ENCODE measurements around the gene OTUB1. TPM values are rescaled to one million over a fixed set of nuclear protein-coding genes. Genes with fewer than 3 reads are reported as not detected.
A peak's percentile ranks its signal among the peaks of the same experiment; 100 is the strongest.
"Not testable (repeated sequence)": the region's sequence is repeated elsewhere in the genome, so short reads cannot be mapped to it uniquely, and the experiment has no call there.

OTUB1 gene
- total RNA-seq, 2 experiments from 2014 or later = 69.5 to 72.2 TPM

DNA sequence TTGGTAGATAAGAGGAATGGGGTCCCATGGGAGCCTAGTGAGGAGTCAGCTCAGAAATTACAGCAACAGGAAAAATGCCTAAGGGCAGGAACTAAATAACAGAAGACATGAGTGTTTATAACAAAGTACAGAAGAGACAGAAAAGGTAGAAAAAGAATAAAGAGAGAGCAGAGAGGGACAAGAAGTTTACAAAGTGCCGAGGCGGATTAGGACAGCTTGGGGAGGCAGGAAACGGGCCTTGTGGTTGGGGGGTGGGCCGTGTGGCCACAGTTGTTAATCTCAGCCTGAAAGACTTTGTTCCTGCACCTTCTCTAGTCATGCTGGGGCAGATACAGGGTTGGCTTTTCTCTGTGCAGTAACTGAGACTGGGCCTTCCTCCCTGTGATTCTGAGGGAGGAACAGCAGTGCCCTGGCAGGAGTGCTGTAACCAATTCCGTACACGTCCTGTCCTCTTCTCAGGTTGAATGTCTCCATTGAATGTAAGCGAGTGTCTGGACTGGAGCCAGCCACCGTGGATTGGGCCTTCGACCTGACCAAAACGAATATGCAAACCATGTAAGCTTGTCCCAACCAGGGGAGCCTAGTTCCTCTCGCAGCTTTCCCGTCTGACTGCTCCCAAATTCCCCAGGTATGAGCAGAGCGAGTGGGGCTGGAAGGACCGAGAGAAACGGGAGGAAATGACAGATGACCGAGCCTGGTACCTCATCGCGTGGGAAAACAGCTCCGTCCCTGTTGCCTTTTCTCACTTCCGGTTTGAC is 34.3 kb upstream of the OTUB1 start:
- no peak overlapping the region for H3K4me3 Mint-ChIP-seq
- peak overlapping the region; percentile 73 for H3K27ac Mint-ChIP-seq
- peaks cover 30% of the 10 kb centered on the region for H3K36me3 Mint-ChIP-seq
- H3K27me3 Mint-ChIP-seq = no peaks in the 10 kb centered on the region
- ChIA-PET POLR2A (interaction anchor here (0.6 kb wide), 1 partner anchor 55 kb away, joined by 3 read pairs; no protein-coding TSS in a partner anchor), CTCF (interaction anchor here (0.6 to 10.8 kb wide), 5 partner anchors 9 to 114 kb away, joined by 3 to 197 read pairs (median 3); partner anchors contain the start of gene MARK2)
- DNase-seq = peak; percentile 69
- no peaks in the 10 kb centered on the region for H3K9me3 Mint-ChIP-seq
- intact Hi-C loops (cut with micrococcal nuclease) = no loop called here
- H3K4me1 Mint-ChIP-seq (ENCODE audit: low read depth) = peaks cover 19% of the 10 kb centered on the region

DNA sequence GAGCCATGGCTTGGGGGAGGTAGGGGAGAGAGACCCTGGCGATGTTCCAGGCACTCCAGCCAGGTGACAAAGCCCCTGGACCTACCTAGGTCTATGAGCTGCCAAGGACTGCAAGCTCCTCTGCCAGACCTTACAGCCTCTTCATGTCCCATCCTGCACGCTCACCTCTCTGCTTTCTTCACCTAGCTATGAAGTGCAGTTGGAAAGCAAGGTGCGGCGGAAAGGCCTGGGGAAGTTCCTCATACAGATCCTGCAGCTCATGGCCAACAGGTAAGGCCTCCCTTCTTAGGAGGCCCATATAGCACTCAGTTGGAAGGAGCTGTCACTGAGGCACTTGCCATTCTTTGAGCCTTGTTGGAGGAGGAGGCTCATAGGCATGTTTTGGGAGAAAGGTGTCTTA is 33.7 kb upstream of the OTUB1 start:
- H3K9me3 Mint-ChIP-seq = no peaks in the 10 kb centered on the region
- intact Hi-C loops (cut with micrococcal nuclease) = no loop called here
- POLR2A ChIA-PET = interaction anchor here (0.6 kb wide), 1 partner anchor 56 kb away, joined by 3 read pairs; no protein-coding TSS in a partner anchor
- H3K4me1 Mint-ChIP-seq (ENCODE audit: low read depth) = peaks cover 19% of the 10 kb centered on the region
- H3K27me3 Mint-ChIP-seq = no peaks in the 10 kb centered on the region
- H3K4me3 Mint-ChIP-seq = no peak overlapping the region
- CTCF ChIA-PET = interaction anchor here (1.0 to 10.8 kb wide), 2 partner anchors 47 to 115 kb away, joined by 3 to 197 read pairs; partner anchors contain the start of gene MARK2
- peak overlapping the region; percentile 73 for H3K27ac Mint-ChIP-seq
- H3K36me3 Mint-ChIP-seq = peaks cover 30% of the 10 kb centered on the region
- no peak for DNase-seq

DNA sequence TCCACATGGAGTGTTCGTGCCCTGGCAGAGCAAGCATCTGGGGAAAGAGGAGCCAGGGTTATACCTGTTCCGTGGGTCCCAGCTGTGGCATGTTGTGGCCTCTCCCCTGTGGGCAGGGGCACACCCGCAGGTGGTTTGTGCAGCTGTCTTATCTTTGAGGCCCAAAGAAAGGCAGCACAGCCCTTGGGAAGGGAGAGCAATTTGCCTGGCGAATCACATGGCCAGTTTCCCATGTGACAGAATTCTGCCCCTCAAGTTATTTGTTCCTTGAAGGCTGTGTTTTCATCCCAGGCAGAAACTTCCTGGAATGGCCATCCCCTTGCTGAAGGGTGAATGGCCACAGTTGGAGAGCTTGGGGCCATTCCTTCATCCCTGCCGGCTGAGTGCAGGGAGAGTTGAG is 28.2 kb upstream of the OTUB1 start:
- ChIA-PET POLR2A (no interaction called here), CTCF (interaction anchor here (1.3 to 2.2 kb wide), 2 partner anchors 12 to 121 kb away, joined by 3 to 9 read pairs; no protein-coding TSS in a partner anchor)
- Mint-ChIP-seq H3K4me3 (no peak overlapping the region), H3K4me1 (ENCODE audit: low read depth) (peaks cover 12% of the 10 kb centered on the region), H3K27me3 (no peaks in the 10 kb centered on the region), H3K9me3 (no peaks in the 10 kb centered on the region), H3K36me3 (peaks cover 22% of the 10 kb centered on the region), H3K27ac (no peak overlapping the region)
- intact Hi-C loops (cut with micrococcal nuclease) = no loop called here
- no peak for DNase-seq

DNA sequence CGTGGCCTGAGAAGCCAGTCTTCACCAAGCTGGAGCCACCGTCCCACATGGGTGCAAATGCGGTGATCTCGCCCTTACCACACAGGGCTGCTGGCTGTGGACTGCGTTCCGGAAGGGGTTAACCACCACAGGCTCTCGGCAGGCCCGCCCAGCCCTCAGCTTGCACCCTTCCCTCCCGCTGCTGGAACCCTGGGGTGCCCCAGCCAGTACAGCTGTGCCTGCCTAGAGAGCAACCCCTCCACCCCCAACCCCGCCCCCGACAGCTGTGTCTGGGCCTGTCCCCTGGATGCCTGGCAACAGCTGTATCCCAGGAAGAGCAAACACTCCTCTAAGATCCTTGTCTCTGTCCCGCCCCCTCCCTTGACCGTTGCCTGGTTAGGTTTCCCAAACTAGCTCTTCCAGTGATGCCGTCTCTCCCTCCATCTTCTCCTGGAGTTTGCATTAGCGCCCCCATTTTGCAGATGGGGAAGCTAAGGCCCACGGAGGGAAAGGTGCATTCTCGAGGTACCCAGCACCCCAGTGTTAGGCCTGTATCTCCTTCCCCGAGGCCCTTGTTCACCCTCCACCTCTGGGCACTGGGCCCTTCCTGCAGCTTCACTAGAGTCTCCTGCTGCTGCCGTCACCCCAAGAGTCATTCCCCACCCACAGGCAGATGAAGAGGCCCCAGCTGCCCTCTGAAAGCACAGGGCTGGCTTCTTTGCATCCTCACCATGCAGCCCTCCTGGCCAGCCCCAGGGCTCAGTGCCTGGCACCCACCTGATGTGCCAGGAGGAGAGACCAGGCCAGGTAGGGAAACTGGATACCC is 24.4 kb upstream of the OTUB1 start:
- Mint-ChIP-seq H3K27ac (no peak overlapping the region), H3K36me3 (peaks cover 2% of the 10 kb centered on the region), H3K9me3 (no peaks in the 10 kb centered on the region), H3K27me3 (no peaks in the 10 kb centered on the region), H3K4me1 (ENCODE audit: low read depth) (peaks cover 12% of the 10 kb centered on the region), H3K4me3 (no peak overlapping the region)
- ChIA-PET POLR2A (no interaction called here), CTCF (interaction anchor here (0.5 to 1.2 kb wide), 6 partner anchors 10 to 223 kb away, joined by 3 to 6 read pairs (median 4); no protein-coding TSS in a partner anchor)
- intact Hi-C loops (cut with micrococcal nuclease) = no loop called here
- DNase-seq = peak; percentile 43

DNA sequence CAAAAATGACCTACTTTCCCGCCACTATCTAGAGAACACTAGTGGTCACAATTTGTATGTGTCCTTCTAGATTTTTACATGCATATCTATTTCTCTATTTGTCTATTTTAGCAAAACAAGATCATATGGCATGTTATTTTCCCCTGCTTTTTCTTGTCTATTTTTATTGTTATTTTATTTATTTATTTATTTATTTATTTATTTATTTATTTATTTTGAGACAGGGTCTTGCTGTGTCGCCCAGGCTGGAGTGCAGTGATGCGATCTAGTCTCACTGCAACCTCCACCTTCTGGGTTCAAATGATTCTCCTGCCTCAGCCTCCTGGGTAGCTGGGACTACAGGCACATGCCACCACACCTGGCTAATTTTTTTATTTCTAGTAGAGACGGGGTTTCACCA is 22.3 kb upstream of the OTUB1 start:
- POLR2A ChIA-PET; DNase-seq; intact Hi-C loops (cut with micrococcal nuclease); H3K27ac Mint-ChIP-seq; H3K4me3 Mint-ChIP-seq; H3K36me3 Mint-ChIP-seq; H3K9me3 Mint-ChIP-seq; H3K27me3 Mint-ChIP-seq: not testable (repeated sequence)
- H3K4me1 Mint-ChIP-seq (ENCODE audit: low read depth) = peaks cover 12% of the 10 kb centered on the region
- CTCF ChIA-PET = interaction anchor here (1.4 kb wide), 1 partner anchor 18 kb away, joined by 5 read pairs; no protein-coding TSS in a partner anchor

DNA sequence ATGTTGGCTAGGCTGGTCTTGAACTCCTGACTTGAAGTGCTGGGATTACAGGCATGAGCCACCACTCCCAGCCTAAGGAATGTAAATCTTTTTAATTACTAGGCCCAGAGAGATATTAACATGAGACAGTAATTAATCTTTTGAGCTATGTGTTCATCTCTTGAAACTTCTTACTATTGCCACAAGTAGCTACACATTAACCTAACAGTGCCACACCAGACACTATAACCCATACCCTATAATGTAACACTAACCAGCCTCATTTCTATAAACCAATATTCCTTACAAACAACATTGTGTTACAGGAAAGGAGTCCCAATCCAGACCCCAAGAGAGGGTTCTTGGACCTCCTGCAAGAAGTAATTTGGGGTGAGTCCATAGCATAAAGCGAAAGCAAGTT is 19.8 kb upstream of the OTUB1 start:
- Mint-ChIP-seq H3K4me1 (ENCODE audit: low read depth) (peaks cover 6% of the 10 kb centered on the region), H3K27ac (no peak overlapping the region), H3K4me3 (no peak overlapping the region), H3K9me3 (no peaks in the 10 kb centered on the region), H3K36me3 (no peaks in the 10 kb centered on the region), H3K27me3 (no peaks in the 10 kb centered on the region)
- ChIA-PET CTCF (interaction anchor here (1.4 kb wide), 1 partner anchor 21 kb away, joined by 5 read pairs; no protein-coding TSS in a partner anchor), POLR2A (no interaction called here)
- DNase-seq = no peak
- intact Hi-C loops (cut with micrococcal nuclease) = no loop called here

DNA sequence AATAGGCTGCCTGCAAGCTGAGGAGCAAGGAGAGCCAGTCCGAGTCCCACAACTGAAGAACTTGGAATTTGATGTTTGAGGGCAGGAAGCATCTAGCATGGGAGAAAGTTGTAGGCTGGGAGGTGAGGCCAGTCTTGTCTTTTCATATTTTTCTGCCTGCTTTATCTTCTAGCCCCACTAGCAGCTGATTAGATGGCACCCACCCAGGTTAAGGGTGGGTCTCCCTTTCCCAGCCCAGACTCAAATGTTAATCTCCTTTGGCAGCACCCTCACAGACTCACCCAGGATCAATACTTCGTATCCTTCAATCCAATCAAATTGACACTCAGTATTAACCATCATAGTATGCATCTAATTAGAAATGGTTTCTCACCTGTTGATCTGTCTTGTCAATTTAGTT is 16.8 kb upstream of the OTUB1 start:
- Mint-ChIP-seq H3K27ac (no peak overlapping the region), H3K4me1 (ENCODE audit: low read depth) (peaks cover 7% of the 10 kb centered on the region), H3K9me3 (no peaks in the 10 kb centered on the region), H3K4me3 (no peak overlapping the region), H3K27me3 (no peaks in the 10 kb centered on the region), H3K36me3 (peaks cover 2% of the 10 kb centered on the region)
- no peak for DNase-seq
- intact Hi-C loops (cut with micrococcal nuclease) = no loop called here
- POLR2A ChIA-PET = no interaction called here
- CTCF ChIA-PET = interaction anchor here (1.1 kb wide), 1 partner anchor 30 kb away, joined by 3 read pairs; no protein-coding TSS in a partner anchor

DNA sequence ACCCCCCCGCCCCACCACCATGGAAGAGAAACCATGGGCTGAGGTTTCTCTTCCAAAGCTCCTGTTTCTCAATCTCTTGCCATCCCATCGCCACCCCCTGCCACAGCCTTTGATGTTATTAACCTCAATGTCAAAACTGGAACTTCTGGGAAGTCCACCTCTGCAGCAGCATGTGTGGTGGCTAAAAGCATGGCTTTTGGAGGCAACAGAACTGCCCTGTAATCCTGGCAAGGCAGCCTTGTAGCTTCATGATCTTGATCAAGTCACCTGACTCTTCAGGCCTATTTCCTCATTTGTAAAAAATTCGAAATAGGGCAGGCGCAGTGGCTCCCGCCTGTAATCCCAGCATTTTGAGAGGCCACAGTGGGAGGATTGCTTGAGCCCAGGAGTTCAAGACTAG is 15.3 kb upstream of the OTUB1 start:
- Mint-ChIP-seq H3K27ac (no peak overlapping the region), H3K27me3 (no peaks in the 10 kb centered on the region), H3K4me1 (ENCODE audit: low read depth) (peaks cover 10% of the 10 kb centered on the region), H3K36me3 (peaks cover 6% of the 10 kb centered on the region), H3K4me3 (no peak overlapping the region), H3K9me3 (no peaks in the 10 kb centered on the region)
- DNase-seq = no peak
- intact Hi-C loops (cut with micrococcal nuclease) = no loop called here
- ChIA-PET CTCF (no interaction called here), POLR2A (interaction anchor here (0.5 to 1.3 kb wide), 2 partner anchors 18 to 22 kb away, joined by 3 read pairs; no protein-coding TSS in a partner anchor)

DNA sequence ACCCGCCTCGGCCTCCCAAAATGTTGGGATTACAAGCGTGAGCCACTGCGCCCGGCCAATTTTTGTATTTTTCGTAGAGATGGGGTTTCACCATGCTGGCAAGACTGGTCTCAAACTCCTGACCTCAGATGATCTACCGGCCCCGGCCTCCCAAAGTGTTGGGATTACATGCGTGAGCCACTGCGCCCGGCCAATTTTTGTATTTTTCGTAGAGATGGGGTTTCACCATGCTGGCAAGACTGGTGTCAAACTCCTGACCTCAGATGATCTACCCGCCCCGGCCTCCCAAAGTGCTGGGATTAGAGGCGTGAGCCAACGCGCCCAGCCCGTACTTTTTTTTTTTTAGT is 12.4 kb upstream of the OTUB1 start:
- peak overlapping the region; percentile 100 for H3K4me3 Mint-ChIP-seq
- H3K9me3 Mint-ChIP-seq, DNase-seq, H3K27me3 Mint-ChIP-seq: not testable (repeated sequence)
- ChIA-PET POLR2A (interaction anchor here (0.6 to 1.3 kb wide), 5 partner anchors 12 to 242 kb away, joined by 3 to 9 read pairs (median 4); partner anchors contain the start of genes OTUB1 and STIP1), CTCF (interaction anchor here (0.6 to 1.4 kb wide), 6 partner anchors 12 to 139 kb away, joined by 3 to 8 read pairs (median 6); no protein-coding TSS in a partner anchor)
- peaks cover 21% of the 10 kb centered on the region for H3K4me1 Mint-ChIP-seq (ENCODE audit: low read depth)
- H3K27ac Mint-ChIP-seq = peak overlapping the region; percentile 98
- intact Hi-C loops (cut with micrococcal nuclease) = loop anchor here (1.0 kb wide), 4 partner anchors 12 to 407 kb away; partner anchors contain the start of gene OTUB1
- peaks cover 13% of the 10 kb centered on the region for H3K36me3 Mint-ChIP-seq

DNA sequence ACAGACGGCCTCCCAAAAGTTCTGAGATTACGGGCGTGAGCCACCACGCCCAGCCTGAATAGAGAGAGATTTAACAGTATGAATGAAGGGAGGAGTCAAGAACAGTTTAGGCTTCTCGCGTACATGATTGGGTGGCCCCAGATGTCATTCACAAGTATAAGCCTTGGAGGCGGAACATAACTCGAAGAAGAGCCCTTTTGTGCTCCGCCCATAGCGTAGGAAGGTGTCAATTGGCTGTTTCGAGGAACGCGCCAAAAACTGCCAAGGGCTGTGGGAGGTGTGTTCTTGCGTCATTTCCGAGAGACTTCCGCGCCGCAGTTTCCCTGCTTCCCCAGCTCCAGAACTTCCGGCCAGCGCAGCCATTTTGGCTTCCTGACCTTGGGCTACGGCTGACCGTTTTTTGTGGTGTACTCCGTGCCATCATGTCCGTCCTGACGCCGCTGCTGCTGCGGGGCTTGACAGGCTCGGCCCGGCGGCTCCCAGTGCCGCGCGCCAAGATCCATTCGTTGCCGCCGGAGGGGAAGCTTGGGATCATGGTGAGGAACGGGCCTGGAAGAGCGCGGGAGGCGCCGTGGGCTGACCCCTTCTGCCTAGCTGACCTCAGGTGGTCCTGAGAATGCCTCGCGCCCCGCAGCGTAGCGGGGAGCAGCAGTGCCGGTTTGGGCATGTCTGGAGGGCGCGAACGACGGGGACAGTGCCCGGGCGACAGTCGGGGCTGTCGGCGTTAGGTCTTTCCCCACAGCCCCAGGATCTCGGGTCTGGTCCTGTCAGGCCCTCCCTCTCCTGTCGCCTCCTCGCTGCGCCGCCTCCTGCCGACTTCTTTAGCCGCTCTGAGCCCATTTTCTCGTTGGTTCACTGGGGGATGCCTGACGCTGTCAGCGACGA is 11.7 kb upstream of the OTUB1 start, which contains the start of gene COX8A:
TSS of gene COX8A (plus strand) at position 362 of the 885 bp plus-strand sequence. CDS start at position 423, 61 bp downstream.
- peaks cover 13% of the 10 kb centered on the region for H3K36me3 Mint-ChIP-seq
- ChIA-PET CTCF (interaction anchor here (0.6 to 1.4 kb wide), 7 partner anchors 11 to 140 kb away, joined by 3 to 8 read pairs (median 5); partner anchors contain the start of gene NAA40), POLR2A (interaction anchor here (0.6 to 1.3 kb wide), 6 partner anchors 11 to 241 kb away, joined by 3 to 9 read pairs (median 4); partner anchors contain the start of genes OTUB1 and STIP1)
- H3K4me3 Mint-ChIP-seq = peak within 1 kb of the TSS; percentile 100
- no peaks in the 10 kb centered on the region for H3K9me3 Mint-ChIP-seq
- peak within 1 kb of the TSS; percentile 98 for H3K27ac Mint-ChIP-seq
- intact Hi-C loops (cut with micrococcal nuclease) = loop anchor here (1.0 kb wide), 4 partner anchors 12 to 407 kb away; partner anchors contain the start of gene OTUB1
- H3K4me1 Mint-ChIP-seq (ENCODE audit: low read depth) = peaks cover 21% of the 10 kb centered on the region
- DNase-seq = peak; percentile 98
- no peaks in the 10 kb centered on the region for H3K27me3 Mint-ChIP-seq
